HG03159 (cell line): ENCODE measurements around the gene C1orf198.

Experiments
- ATAC-seq: cut with Tn5 transposase; IDR thresholded peaks from one replicate; pipeline ENCODE4 v1.9.1; 2021; ENCODE audit warnings: mild to moderate bottlenecking, moderate library complexity; ENCODE audit not compliant: unreplicated experiment

C1orf198 gene

GRCh38 chr1:230892018-230892491 is 23.7 kb upstream of the C1orf198 start:
- ATAC-seq: no peak

GRCh38 chr1:230891413-230891812 is 23.1 kb upstream of the C1orf198 start:
- ATAC-seq: no peak

- no peak for ATAC-seq
These were observed 16.3 kb upstream of the C1orf198 start for GRCh38 chr1:230884646-230885045.

- no peak for ATAC-seq
These were observed 15.6 kb upstream of the C1orf198 start for GRCh38 chr1:230883967-230884366.

- no peak for ATAC-seq
These were observed 11.5 kb upstream of the C1orf198 start for GRCh38 chr1:230879778-230880177.

- no peak for ATAC-seq
These were observed 10.3 kb upstream of the C1orf198 start for GRCh38 chr1:230878591-230878990.

GRCh38 chr1:230877924-230878590 is 9.7 kb upstream of the C1orf198 start:
- no peak for ATAC-seq

- ATAC-seq: no peak
These were observed 9.0 kb upstream of the C1orf198 start for GRCh38 chr1:230877146-230877923.

GRCh38 chr1:230876660-230877059 is 8.3 kb upstream of the C1orf198 start:
- no peak for ATAC-seq

GRCh38 chr1:230875370-230875769 is 7.0 kb upstream of the C1orf198 start:
- ATAC-seq: no peak

- no peak for ATAC-seq
These were observed 2.6 kb upstream of the C1orf198 start for GRCh38 chr1:230870916-230871315.

- ATAC-seq: no peak
These were observed 1.2 kb upstream of the C1orf198 start for GRCh38 chr1:230869500-230869899.

GRCh38 chr1:230868736-230869385 is 540 bp upstream of the C1orf198 start:
- peak; percentile 38 for ATAC-seq

GRCh38 chr1:230867101-230867902 is 1.0 kb downstream of the C1orf198 start:
- no peak for ATAC-seq

GRCh38 chr1:230866171-230867070 is 1.9 kb downstream of the C1orf198 start:
- no peak for ATAC-seq

GRCh38 chr1:230865062-230865817 is 3.1 kb downstream of the C1orf198 start:
- ATAC-seq: no peak

- no peak for ATAC-seq
These were observed 3.9 kb downstream of the C1orf198 start for GRCh38 chr1:230864441-230864840.

GRCh38 chr1:230863449-230863848 is 4.9 kb downstream of the C1orf198 start:
- no peak for ATAC-seq

- no peak for ATAC-seq
These were observed 6.2 kb downstream of the C1orf198 start for GRCh38 chr1:230861970-230862595.
